ENCODE results near the gene GRAMD2B. TPM values are rescaled to one million over a fixed set of nuclear protein-coding genes. Genes with fewer than 3 reads are reported as not detected.

GRAMD2B gene, protein sequence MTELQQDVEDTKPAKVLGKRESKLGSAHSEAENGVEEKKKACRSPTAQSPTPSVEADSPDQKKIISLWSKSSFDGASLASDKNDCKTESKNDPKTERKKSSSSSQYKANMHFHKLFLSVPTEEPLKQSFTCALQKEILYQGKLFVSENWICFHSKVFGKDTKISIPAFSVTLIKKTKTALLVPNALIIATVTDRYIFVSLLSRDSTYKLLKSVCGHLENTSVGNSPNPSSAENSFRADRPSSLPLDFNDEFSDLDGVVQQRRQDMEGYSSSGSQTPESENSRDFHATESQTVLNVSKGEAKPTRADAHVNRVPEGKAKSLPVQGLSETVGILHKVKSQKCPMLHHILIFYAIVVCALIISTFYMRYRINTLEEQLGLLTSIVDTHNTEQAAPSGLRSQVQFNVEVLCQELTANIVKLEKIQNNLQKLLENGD
- total RNA-seq (2021; fragmentation: NEBNext Ultra II Directional; extraction: Animal tissue kit (Norgen Biotek cat#: 25700)) (9.4 and 11.7 TPM in 2 replicates), polyA plus RNA-seq (2011; rRNA removed) (3.5 and 6.4 TPM in 2 replicates), polyA minus RNA-seq (2011; rRNA and poly(A)+ RNA removed) (5.6 and 7.3 TPM in 2 replicates)
- 7.3 TPM for polyA plus RNA-seq (2011; cell fraction: cytosol; rRNA removed)
- polyA plus RNA-seq (2011; cell fraction: nucleus; rRNA removed): 4.4 TPM
- polyA plus RNA-seq (2012, experiment 1 of 2): 6.4 to 10.0 TPM (median 8.0 TPM) in 4 replicates
- polyA plus RNA-seq (2012, experiment 2 of 2): 1.6 TPM
- 12.5 TPM for polyA plus RNA-seq (2013, experiment 1 of 2)
- polyA plus RNA-seq (2013, experiment 2 of 2): 11.4 TPM
- 4.3 TPM for polyA minus RNA-seq (2011; cell fraction: cytosol; rRNA and poly(A)+ RNA removed)
- polyA minus RNA-seq (2011; cell fraction: nucleus; rRNA and poly(A)+ RNA removed): 10.4 TPM
- long read RNA-seq, experiment 1, transcript GRAMD2B-201 (14 exons, 3,175 nt): major isoform, 6 of 16 reads
- long read RNA-seq, experiment 1, partial matches to known transcripts: 8 of 16 reads
- long read RNA-seq, experiment 1, other reads (novel, unspliced or antisense): 2 of 16 reads
- long read RNA-seq, experiment 2, partial matches to known transcripts: 0 of 1 reads
- long read RNA-seq, experiment 2, other reads (novel, unspliced or antisense): 1 of 1 reads

DNA sequence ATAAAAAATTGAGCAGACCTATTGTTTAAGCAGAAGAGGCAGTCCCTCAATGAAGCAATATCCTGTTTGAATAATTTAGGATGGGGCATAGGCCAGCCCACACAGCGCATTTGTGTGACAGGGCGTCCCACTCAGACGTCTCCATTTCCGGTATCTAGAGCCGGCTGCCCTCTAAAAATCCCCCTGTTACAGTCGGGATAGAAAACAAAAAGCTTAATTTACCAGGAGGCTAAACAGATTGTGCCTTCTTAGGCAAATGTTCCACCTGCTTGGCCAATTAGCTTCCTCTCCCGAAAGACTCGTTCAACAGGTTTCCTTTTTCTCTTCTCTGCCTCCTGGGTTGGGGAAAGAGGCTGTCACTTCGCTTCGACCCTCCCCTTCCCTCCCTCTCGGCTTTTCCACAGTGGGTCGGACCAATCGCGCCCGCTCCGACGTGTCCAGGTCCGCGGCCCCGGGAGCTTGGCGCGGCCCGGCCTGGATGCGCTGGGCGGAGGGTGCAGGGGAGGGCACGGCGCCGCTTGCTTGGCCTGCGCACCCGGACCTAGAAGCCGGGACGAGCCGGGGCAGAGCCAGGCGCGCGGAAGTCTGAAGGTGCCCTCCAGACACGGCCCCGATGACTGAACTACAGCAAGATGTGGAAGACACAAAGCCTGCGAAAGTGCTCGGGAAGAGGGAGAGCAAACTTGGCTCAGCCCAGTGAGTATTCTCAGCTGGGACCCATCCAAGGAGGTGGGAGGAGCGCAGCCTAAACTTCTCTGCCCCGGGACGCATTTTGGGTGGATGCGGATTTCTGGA, at the start of gene GRAMD2B:
Gene GRAMD2B (plus strand): TSS at position 416 of the 795 bp plus-strand sequence. CDS start 198 bp downstream, at position 614.
- peaks cover 0 to 28% of the 10 kb centered on the region in 2 experiments; a peak in 2 of 4 replicates for H3K79me2 ChIP-seq (ENCODE audit: control insufficient read depth in 1 of 2, insufficient read depth in 2 of 2, low read length in 2 of 2)
- peak within 1 kb of the TSS; percentile 84 for H4K5ac ChIP-seq (ENCODE audit: insufficient read length, low read depth, low read length)
- H2BK20ac ChIP-seq (ENCODE audit: low read length): no peak within 1 kb of the TSS
- H3K18ac ChIP-seq (ENCODE audit: extremely low read depth, low read length): peak within 1 kb of the TSS; percentile 93
- no peak within 1 kb of the TSS; the same call in 1 of the 2 replicates for H2BK15ac ChIP-seq (ENCODE audit: low read length)
- H4K20me1 ChIP-seq (replicated peaks in 1 of 2; ENCODE audit: control insufficient read depth in 1 of 2, insufficient read depth in 2 of 2, low read length in 2 of 2): no peaks in the 10 kb centered on the region
- peak within 1 kb of the TSS; percentile 59 to 75 (median 70) for H3K9ac ChIP-seq (replicated peaks in 1 of 4; ENCODE audit: extremely low read depth in 1 of 4, low read depth in 3 of 4, low read length in 3 of 4)
- H3K4me1 ChIP-seq (replicated peaks in 1 of 4; ENCODE audit: control insufficient read depth in 3 of 4, insufficient read depth in 4 of 4, low read length in 3 of 4): peaks cover 0 to 7% (median 3%) of the 10 kb centered on the region in 4 experiments; a peak in 4 of 7 replicates
- no peaks in the 10 kb centered on the region for H3K9me3 ChIP-seq (ENCODE audit: insufficient read depth in 2 of 2, low read depth in 1 of 2, low read length in 1 of 2)
- WGBS, 2 experiments (ENCODE audit: extremely low coverage in 1 of 2, insufficient coverage in 1 of 2, insufficient read length in 1 of 2, insufficient replicate concordance in 2 of 2, low coverage in 1 of 2, low lambda C conversion rate in 2 of 2, missing lambda C conversion rate in 1 of 2): 1% methylated on average over 44 of the region's 44 CpGs; no CpG with 5 or more reads in 1 of the 2 experiments
- FAIRE-seq (peak; percentile 77), DNase-seq (ENCODE audit: low read depth in 1 of 2, low spot score in 2 of 2) (peak; percentile 64 to 82)
- H2AK5ac ChIP-seq (ENCODE audit: low read depth, low read length): no peak within 1 kb of the TSS
- H3K23ac ChIP-seq (ENCODE audit: insufficient read length): no peak within 1 kb of the TSS
- POLR2A ChIA-PET (ENCODE audit: partially characterized antibody): interaction anchor here (0.6 to 2.5 kb wide), 20 partner anchors 9 to 216 kb away, joined by 3 to 11 read pairs (median 3); no protein-coding TSS in a partner anchor
- H3K14ac ChIP-seq (ENCODE audit: insufficient read length): no peak within 1 kb of the TSS
- H4K91ac ChIP-seq (replicated peaks; ENCODE audit: insufficient read length, low read length): no peak within 1 kb of the TSS
- H2BK120ac ChIP-seq (replicated peaks; ENCODE audit: low read depth, low read length): no peak within 1 kb of the TSS
- CTCF ChIA-PET (ENCODE audit: partially characterized antibody): interaction anchor here (0.6 to 3.3 kb wide), 7 partner anchors 9 to 780 kb away, joined by 3 to 11 read pairs (median 3); no protein-coding TSS in a partner anchor
- H3K4me3 ChIP-seq (ENCODE audit: extremely low read depth in 1 of 4, insufficient read depth in 2 of 4, low read depth in 3 of 4, low read length in 4 of 4): peak within 1 kb of the TSS; percentile 55 to 88 (median 82)
- peak within 1 kb of the TSS; percentile 82; the same call in 1 of the 2 replicates for H2BK5ac ChIP-seq (ENCODE audit: low read depth, low read length)
- peak within 1 kb of the TSS; percentile 17 for H3K4ac ChIP-seq (replicated peaks; ENCODE audit: insufficient read length, low read depth, low read length)
- no peaks in the 10 kb centered on the region for H3K23me2 ChIP-seq (ENCODE audit: low read depth, low read length)
- peak within 1 kb of the TSS; percentile 87 for H2AFZ ChIP-seq (ENCODE audit: low read length)
- H3K4me2 ChIP-seq (ENCODE audit: insufficient read depth in 1 of 2, low read depth in 2 of 2, low read length in 2 of 2): peak within 1 kb of the TSS; percentile 66 to 68
- no peaks in the 10 kb centered on the region for H3K27me3 ChIP-seq (replicated peaks in 1 of 4; ENCODE audit: control insufficient read depth in 3 of 4, extremely low read depth in 1 of 4, insufficient read depth in 3 of 4, low read length in 3 of 4)
- H3K56ac ChIP-seq (replicated peaks; ENCODE audit: insufficient read length, low read depth, low read length): peak within 1 kb of the TSS; percentile 50
- H3K79me1 ChIP-seq (ENCODE audit: low read depth, low read length): peaks cover 3% of the 10 kb centered on the region
- peak within 1 kb of the TSS; percentile 47; the same call in 1 of the 2 replicates for H4K8ac ChIP-seq (ENCODE audit: extremely low read depth, insufficient read depth, low read length)
- peak within 1 kb of the TSS; percentile 69; the same call in 1 of the 2 replicates for H2BK12ac ChIP-seq (ENCODE audit: low read depth, low read length)
- H3K36me3 ChIP-seq (ENCODE audit: control insufficient read depth in 2 of 4, insufficient read depth in 4 of 4, low read length in 3 of 4): no peaks in the 10 kb centered on the region
- H3K27ac ChIP-seq (ENCODE audit: low read depth, low read length): peak within 1 kb of the TSS; percentile 77
- TF ChIP-seq TAF7 (optimal IDR thresholded peaks at IDR 0.05; ENCODE audit: borderline replicate concordance, low read depth, low read length): peak; percentile 17
- no peak for TF ChIP-seq SRF (IDR thresholded peaks at IDR 0.05; ENCODE audit: low read depth, low read length)
- peak; percentile 86 for TF ChIP-seq CEBPB (IDR thresholded peaks at IDR 0.05; ENCODE audit: low read depth, low read length)
- TF ChIP-seq SIN3A (conservative IDR thresholded peaks at IDR 0.05 in 1 of 2, IDR thresholded peaks at IDR 0.05 in 1 of 2; ENCODE audit: low read depth in 1 of 2, low read length in 2 of 2): peak in 1 of 2 experiments; percentile 17; a peak in 1 of 4 replicates
- TF ChIP-seq TAF1 (IDR thresholded peaks at IDR 0.05; ENCODE audit: low read depth, low read length): peak; percentile 50; the same call in 1 of the 2 replicates
- no peak; the same call in 1 of the 2 replicates for TF ChIP-seq SP4 (IDR thresholded peaks at IDR 0.05; ENCODE audit: low read length)

All from H1 (cell line).